OCI-LY7 (cell line): ENCODE results near the gene MAP3K14.

ENCODE experiments used
- EZH2phosphoT487 ChIP-seq: fragments of 200-600 bp; sonication (generic); IDR thresholded peaks from 2 replicates; pipeline ENCODE4 v1.6.1; 2018; ENCODE audit warnings: low read depth, borderline replicate concordance, mild to moderate bottlenecking, mixed run types, antibody characterized with exemption, low read length, moderate library complexity, mixed read lengths
- TF ChIP-seq, protein P1 (sequence below): fragments of 200-600 bp; sonication (generic); conservative IDR thresholded peaks from 2 replicates; pipeline ENCODE4 v1.5.1; 2014; ENCODE audit warnings: mild to moderate bottlenecking, antibody characterized with exemption, low read length, moderate library complexity, mixed read lengths

DNA sequence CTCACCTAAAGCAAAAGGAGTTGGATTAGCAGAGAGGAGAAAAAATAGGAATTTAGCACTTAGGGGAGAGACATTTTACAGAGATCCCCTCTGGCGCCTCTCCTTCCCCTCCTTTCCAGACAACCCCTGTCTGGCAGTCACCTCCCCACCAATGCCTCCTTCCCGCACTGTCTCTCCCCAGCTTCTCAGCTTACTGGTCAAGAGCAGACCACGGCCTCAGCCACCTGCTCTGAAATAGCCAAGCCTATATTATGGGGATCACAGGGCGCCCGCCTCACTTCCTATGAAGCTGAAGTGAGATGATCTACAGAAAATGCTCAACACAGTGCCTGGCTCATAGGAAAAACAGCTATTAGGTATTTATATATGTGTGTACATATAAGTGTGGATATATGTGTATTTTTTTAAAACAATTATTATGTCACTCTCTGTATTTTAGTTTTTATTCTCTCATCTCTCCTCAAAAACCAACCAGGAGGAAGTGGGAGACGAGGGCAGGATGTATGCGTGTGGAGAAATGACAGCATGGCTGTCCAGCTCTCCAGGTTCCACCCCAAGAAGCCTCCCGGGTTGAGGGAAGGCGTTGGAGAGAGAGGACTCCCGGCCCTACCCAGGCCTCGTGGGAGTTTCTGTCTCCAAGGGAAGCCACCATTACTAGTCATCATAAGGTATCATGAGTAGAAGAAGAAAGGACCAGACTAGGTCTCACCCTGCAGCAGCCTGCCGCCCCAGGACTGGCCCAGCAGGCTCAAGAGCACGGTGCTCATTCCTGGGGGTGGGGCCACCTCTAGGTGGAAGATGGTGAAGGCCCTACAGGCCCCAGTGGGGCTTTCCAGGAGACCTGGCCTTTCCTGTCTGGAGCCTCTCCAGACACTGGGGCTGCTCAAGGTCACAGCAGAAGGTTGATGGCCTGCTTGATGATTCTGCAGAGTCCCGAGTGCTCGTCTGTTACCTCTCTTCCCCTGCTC lies 27.2 kb downstream of the MAP3K14 start:
- TF ChIP-seq, protein P1, sequence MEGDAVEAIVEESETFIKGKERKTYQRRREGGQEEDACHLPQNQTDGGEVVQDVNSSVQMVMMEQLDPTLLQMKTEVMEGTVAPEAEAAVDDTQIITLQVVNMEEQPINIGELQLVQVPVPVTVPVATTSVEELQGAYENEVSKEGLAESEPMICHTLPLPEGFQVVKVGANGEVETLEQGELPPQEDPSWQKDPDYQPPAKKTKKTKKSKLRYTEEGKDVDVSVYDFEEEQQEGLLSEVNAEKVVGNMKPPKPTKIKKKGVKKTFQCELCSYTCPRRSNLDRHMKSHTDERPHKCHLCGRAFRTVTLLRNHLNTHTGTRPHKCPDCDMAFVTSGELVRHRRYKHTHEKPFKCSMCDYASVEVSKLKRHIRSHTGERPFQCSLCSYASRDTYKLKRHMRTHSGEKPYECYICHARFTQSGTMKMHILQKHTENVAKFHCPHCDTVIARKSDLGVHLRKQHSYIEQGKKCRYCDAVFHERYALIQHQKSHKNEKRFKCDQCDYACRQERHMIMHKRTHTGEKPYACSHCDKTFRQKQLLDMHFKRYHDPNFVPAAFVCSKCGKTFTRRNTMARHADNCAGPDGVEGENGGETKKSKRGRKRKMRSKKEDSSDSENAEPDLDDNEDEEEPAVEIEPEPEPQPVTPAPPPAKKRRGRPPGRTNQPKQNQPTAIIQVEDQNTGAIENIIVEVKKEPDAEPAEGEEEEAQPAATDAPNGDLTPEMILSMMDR = no peak
- TF ChIP-seq EZH2phosphoT487 = no peak
